LHCN-M2 (cell line): ENCODE results near the gene ATP2C1. TPM values are rescaled to one million over a fixed set of nuclear protein-coding genes. Genes with fewer than 3 reads are reported as not detected.

ENCODE experiments used
- DNase-seq: peaks from one replicate; pipeline ENCODE4 v3.0.0-alpha.2; 2012; ENCODE audit warnings: low read depth
- total RNA-seq: library from RNA; depleted of rRNA; stranded (reverse); fragments of >200 nt; gene quantifications from 2 replicates; pipeline ENCODE4 v1.2.3, GENCODE V29; 2014

Gene ATP2C1
- total RNA-seq, 1 experiment from 2014 or later: 59.2 TPM

DNA sequence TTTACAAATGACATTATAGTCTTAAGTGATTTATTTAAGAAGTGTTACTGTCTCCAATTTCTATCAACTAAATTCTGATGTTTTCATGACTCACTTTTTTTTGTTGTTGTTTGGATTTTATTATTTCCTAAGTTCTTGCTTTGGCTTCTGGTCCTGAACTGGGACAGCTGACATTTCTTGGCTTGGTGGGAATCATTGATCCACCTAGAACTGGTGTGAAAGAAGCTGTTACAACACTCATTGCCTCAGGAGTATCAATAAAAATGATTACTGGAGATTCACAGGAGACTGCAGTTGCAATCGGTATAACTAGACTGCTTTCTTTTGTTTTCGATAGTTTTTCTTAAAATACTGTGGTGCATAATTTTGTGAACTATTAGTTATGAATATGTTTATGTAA, 85.2 kb downstream of the ATP2C1 start:
- peak; percentile 25 for DNase-seq

DNA sequence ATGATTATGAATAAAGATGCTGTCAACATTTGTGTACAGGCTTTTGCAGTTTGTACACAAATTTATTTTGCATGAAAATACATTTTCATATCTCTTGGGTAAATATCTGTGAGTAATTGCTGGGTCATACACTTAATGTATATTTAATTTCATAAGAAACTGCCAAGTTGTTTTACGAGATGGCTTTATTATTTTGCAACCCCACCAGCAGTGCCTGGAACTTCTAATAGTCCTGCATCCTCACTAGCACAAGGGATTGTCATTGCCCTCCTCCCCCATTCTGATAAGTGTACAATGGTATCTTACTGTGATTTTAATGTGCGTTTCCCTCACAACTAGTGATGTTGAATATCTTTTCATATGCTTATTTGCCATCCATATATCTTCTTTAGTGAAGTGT, 87.6 kb downstream of the ATP2C1 start:
- no peak for DNase-seq

DNA sequence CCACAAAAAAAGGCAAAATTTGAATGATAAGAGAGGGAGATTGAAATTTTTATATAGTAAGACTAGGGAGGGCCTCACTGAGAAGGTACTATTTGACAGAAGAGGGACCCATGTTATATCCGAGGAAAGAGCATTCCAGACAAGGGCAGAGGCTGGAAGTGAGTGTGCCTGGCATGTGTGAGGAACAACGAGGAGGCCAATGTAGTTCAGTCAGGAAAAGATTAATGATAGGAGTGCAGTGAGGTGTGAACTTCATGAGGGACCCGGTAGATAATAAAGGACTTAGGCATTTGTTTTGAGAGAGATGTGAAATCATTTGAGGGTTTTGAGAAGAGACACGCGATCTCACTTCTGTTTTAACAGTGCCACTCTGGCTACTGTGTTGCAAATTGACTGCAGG, 96.4 kb downstream of the ATP2C1 start:
- no peak for DNase-seq

DNA sequence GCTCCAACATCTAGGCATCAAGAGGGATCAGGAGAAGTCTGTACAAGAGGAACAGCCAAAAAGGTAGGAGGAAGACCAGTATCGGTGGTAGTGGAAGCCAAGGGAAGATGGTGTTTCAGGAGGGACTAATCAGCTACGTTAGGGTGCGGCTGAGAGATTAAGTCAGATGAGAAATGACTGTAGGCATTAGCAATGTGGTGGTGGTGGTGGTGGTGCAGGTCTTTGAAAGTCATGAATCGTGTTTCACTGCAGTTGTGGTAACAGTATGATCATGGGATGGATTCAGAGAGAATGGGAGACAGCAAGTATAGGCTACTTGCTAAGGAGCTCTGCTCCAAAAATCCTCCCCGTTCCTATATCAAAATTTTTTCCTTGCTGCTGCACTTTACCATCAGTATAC, 97.2 kb downstream of the ATP2C1 start:
- no peak for DNase-seq

DNA sequence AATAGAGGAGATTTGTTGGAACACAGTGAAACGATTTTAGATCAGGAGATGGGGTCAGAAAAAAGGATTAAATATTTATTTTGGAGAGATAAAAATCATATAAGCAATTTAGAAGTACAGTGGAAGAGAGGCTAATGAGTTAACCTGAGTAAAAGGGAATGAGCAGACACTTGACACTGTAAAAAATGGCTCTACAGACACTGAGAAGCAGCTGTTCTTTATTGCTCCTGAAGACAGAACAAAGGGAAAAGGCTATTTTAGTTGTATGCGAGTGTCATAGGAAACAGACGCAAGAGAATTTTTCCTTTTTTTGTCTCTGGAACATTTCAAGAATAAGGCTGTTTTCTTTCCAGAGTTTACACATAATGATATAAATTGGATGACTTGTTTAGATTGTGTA, 98.5 kb downstream of the ATP2C1 start:
- no peak for DNase-seq

DNA sequence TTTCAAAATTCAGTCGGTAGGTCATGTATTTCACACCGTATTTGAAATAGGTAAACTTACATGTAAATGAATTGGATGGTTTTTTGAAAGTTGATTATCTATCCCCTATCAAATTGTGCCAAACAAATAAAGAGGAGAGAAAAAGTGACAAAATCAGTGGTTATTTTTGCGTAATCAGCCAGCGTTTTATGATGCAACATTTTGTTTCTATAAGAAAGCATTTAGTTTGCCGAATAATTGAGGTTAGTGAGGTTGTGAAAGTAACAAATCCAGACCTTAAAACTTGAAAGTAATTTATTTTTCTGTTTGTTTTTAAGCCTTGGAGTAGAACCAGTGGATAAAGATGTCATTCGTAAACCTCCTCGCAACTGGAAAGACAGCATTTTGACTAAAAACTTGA, 103.4 kb downstream of the ATP2C1 start:
- DNase-seq: no peak

DNA sequence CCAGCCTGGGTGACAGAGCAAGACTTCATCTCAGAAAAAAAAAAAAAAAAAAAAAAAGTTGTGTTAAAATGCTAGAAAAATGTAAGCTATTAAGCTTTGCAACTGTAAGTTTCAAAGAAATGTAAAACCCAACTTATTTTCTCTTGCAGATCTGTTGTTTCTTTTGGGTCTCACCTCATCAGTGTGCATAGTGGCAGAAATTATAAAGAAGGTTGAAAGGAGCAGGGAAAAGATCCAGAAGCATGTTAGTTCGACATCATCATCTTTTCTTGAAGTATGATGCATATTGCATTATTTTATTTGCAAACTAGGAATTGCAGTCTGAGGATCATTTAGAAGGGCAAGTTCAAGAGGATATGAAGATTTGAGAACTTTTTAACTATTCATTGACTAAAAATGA, 107.2 kb downstream of the ATP2C1 start:
- no peak for DNase-seq

DNA sequence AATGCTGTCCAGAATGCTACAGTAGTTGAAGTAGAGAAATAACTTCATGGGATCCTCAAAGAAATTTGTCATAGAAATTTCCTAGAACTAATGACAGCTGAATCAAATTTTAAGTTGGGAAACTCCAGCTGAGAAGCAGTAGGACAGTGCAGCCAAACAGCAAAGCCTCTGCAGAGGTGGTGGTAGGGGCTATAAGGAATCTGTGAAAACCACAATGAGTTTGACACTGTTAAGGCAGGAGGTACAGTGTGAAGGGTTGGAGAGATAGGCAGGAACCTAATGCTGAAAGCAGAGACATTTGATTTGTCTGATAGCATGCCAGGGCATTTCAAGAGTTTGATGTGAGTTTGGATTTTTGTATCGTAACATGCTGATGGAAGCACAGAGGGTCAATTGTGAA, 110.7 kb downstream of the ATP2C1 start:
- DNase-seq: no peak

DNA sequence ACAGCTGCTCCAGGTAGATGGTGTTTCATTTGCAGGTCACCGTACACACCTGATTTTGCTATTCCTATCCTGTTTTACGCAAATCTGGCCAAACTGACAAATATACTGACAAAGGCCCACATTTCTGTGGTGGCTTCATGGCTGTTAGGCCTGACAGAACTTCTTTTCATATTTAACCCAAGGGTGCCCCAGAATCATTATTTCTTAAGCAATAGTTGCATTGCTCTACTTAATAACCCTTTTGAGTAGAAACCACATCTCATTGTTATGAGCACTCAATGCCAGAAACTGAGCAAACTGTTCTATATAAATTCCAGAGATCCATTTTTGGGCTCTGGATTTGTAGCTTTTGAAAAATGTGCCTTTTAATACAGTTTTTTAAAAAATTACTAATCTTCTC, 113.4 kb downstream of the ATP2C1 start:
- DNase-seq: no peak

DNA sequence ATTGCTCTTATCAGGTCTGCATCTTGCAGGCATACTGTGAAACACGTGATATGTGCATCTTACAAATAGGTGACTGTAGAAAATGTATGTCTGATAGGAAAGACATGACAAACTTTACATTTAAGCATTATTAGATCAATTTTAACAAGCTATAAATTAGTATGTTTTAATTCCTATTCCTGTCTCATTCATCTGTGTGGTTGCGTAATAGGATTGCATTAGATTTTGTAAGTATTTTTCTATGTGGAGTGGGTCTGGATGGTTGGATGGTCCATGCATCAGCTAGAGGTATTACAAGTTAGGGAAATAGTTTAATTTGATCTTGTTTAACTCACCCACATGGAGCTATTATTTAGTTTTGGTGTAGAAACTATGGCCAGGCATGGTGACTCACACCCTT, 113.9 kb downstream of the ATP2C1 start:
- DNase-seq: no peak

DNA sequence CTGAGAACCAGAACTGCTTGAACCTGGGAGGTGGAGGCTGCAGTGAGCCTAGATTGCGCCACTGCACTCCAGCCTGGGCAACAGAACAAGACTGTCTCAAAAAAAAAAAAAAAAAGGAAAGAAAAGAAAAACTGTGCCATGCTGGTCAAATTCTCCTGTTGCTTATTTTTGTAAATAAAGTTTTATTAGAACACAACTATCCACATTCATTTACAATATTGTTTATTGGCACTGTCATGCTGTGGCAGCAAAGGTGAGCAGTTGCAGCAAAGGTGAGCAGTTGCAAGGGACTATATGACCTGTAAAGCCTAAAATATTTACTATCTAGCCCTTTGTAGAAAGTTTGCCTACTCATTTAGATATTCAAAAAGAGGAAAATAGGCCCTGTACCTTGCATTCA, 114.4 kb downstream of the ATP2C1 start:
- no peak for DNase-seq

DNA sequence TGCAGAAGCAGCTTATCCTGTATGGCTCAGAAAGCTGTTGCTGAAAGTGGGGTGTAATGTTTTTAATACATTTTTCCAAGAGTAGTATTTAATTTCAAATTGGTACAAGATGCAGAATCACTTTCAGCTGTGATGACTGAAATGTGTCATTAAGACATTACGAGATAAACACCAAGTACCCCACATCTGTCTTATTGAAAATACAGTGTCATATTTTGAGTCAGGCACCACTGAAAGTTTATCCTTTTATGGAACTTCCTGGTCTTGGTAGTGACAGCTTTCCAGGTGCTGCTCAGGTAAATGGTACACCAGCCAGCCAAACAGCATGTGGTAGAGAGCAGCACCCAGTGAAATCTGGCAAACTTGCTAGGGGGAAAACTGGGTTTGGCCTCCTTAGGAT, 115.8 kb downstream of the ATP2C1 start:
- no peak for DNase-seq

DNA sequence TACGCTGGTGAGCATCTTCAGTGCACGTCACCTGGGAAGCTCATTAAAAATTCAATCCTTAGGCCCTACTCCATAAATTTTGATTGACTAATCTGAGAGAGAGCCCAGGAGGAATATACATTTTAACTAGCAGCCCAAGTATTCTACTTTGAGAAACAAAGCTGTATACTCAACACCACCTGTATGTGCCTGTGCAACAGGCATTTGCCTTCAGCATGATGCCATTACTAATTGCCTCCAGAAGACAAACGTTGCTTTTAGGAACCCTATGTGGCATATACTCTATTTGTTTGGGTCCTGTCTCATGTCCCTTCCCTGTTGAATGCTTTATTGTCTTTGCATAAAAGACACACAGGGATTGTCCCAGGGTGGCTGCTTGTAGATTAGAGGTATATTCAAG, 125.1 kb downstream of the ATP2C1 start:
- DNase-seq: no peak

DNA sequence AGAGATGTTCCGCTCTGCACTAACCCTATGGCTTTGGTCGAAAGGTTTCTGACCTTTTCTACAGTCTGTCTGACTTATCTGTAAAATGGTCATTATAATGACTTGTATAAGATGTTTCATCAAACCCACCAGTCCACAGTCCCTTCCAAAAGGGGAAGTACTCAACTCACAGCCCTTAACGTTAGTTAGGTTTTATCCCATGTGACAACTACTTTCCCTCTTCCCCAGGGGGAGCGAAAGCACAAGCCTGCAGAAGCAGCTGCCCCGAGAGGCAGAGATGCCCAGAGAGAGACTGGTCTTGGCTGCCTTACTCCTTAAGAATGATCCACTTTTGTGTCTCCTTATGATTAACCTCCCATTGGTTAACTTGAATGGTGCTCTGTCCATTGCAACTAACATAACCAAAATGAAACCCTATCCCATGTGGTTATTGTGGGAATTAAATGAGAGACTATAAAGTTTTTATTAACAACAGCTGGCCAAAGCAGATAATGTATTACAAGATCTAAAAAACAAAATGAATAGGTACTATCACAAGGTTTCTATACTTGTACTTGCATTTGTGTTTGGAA, 126.3 kb downstream of the ATP2C1 start:
- peak; percentile 74 for DNase-seq

DNA sequence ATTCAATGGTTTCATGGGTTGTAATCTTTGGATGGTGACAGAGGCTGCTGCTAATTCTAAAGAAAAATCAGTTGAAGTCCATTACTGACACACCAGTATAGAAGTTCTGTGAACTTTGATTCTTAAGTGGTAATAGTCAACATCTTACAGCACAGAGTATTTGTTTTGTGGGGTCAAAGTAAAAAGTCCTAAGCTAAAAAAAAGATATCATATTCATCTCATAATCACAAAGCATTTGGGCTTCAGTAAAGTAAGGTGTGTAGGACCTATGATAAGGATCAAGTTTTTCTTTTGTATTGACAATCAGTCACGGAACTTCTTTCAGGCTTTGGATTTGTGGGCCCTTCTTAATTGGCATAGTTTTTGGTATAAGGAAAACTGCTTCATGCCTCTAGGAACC, 131.7 kb downstream of the ATP2C1 start:
- DNase-seq: no peak

DNA sequence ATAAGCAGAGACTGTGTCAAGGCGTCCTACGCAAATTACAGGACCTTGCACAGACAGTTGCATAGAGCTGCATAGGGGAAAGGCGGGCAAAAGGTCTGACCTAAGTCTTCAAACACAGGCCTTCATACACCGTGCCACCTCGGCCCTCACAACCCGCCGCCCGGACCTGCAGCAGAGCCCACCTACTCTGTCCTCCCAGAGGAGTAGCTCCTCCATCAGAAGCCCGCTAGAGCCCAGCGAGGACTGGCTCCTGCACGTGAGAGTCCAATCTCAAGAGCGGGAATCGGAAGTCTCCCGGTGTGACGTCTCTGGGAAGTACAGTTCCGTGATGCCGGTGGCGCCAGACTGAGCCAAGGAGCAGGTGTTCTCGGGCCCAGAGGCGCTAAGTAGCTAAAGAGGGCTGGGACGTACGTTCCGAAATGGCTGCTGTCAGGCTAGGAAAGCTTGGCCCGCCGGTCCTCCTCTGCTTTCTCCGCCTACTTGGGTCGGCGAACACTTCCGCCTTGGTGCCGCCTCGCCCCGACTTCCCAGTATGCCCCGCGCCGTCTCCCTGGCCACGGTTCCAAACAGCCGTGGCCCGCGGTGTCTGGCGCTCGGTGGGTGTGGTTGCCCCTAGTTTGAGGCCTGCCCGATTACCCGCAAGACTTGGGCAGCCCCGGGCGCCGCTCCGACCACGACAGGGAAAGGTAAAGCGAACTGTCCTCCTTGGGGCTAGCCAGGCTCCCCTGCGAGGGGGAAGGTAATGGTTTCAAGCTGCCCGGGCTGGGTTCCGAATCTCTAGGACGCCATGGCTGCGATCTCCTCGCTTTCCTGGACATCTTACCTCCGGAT, 132.7 kb downstream of the ATP2C1 start, which contains the start of the genes ASTE1 and NEK11:
ASTE1 (minus strand) TSS at position 505 of the 831 bp plus-strand sequence. CDS start 1,519 bp downstream, outside the sequence.
NEK11 (plus strand) TSS at position 557 of the 831 bp plus-strand sequence. CDS start 2,832 bp downstream, outside the sequence.
- peak; percentile 83 for DNase-seq

DNA sequence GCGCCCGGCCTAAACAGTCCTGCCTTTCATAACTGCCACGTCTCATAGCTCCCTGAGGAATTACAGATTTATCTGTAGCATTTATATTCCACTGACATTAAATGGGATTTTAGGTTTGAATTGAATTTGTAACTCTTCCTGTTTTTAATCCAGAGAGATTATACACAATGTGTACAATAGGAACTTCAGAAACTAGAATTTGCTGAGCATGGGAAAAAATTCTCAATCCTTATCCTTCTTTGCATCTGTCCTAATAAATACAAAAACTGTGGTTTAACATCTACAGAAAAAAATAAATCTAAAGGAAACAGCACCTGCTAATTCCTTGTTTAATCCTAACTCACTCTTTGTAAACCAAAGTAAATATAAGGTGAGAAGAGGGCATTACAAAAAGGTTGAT, 135.0 kb downstream of the ATP2C1 start:
- no peak for DNase-seq

DNA sequence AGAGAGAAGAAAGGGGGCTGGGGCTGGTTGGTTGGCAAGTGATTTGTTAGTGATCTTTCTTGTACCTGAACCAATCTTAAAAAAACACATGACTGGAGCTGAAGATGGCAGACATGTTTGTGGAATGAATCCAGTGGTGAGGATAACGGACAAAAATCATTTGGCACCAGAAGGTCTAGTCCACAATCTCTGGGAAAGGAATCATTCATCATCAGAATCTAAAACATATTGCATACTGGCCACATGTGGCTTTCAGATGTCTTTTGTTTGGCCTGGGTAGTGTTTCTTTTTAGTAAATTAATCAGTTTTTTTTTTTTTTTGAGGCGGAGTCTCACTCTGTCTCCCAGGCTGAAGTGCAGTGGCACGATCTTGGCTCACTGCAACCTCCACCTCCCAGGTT, 137.8 kb downstream of the ATP2C1 start:
- DNase-seq: no peak

DNA sequence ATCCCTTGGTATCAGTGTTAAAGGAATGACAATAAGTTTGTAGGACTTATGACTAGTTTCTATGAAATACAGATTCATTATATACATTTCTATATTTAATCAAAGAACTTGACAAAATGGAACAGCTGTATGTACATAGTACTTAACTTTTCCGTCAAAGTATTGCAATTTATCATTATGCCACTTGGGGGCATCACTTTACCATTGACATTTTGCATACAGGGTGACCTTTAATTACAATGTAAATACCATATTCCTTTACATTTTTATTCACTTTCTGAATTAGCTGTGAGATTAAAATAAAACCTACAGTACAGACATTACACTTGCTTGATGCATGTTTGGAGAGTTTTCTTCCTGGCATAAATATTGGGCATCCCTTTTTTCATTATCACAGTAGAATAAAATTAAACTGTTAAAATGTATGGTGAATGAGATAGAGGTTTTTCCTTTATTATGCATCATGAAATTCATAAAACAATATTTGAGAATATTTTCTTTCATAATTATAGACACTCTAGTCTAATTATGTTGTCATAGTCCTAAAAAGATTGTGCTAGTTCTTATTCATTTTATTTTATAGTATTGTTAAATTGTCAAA, 139.7 kb downstream of the ATP2C1 start:
- DNase-seq: peak; percentile 44

DNA sequence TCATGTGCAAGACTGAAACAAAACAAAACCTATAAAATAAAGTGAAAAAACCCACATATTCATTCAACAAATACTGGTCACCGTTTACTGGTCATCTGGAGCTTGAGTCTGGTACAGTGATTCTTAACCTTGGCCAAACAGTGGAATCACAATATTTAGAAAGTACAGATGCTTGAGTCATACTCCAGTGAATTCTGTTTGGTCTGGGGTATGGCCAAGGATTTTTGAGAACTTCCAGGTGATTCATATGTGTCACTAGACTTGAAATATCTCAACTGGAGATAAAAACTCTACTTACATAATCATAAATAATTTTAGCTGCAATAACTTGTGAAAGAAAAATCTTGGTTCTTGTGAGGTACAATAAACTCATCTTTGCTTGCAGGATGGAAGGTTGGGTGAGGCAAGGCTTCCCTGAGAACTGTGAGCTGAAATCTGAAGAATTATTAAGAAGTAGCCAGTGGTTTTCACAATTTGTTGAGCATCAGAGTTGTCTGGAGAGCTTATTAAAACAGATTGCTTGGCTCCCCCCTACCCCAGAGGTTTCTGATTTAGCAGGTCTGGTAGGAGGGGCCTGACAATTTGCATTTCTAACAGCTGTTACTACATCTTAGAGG, 142.4 kb downstream of the ATP2C1 start:
- DNase-seq: peak; percentile 67

DNA sequence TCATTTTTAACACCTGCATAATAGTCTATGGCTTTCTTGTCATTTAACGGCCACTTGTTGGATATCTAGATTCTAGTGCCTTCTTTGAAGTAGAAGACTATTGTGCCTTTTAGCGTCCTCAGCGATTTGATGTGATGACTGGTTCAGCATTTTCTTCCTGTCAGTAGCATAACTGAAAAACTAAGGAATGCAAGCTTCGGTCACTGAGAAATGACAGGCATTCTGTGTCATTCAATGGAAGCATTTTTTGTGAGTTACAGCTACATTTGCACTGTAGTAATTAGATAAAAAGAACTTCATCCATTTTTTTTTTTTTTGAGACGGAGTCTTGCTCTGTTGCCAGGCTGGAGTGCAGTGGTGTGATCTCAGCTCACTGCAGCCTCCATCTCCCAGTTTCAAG, 143.1 kb downstream of the ATP2C1 start:
- DNase-seq: no peak

DNA sequence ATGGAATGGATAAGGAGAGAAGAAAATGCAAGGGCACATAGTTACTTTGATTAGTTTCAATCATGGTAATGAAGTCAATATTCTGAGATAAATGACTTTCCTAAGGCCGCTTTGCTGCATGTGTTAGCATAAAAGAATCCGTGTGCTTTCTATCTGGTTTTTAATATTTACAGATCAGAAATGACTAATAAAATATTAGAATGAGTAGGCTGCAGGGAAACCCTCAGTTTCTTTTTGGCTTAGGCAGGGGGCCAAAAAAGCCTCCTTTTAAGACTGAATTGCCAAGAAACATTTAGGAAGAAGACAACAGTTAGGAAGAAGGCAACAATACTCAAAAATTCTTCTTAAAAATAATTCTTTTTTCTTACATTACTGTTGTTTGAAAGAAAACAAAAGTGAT, 144.4 kb downstream of the ATP2C1 start:
- DNase-seq: no peak
